H1 (cell line): ENCODE data around the gene WDR5. TPM values are rescaled to one million over a fixed set of nuclear protein-coding genes. Genes with fewer than 3 reads are reported as not detected.

ENCODE experiments used
- CTCF ChIA-PET: fragments of 300-600 bp; sonication (Branson Sonifier 250); formaldehyde crosslinking; loops from one replicate; lab custom pipeline; 2021; ENCODE audit not compliant: partially characterized antibody; lab: Charles Lee
- POLR2A ChIA-PET: fragments of 300-600 bp; sonication (Branson Sonifier 250); formaldehyde crosslinking; loops from one replicate; lab custom pipeline; 2021; ENCODE audit warnings: inconsistent platforms; ENCODE audit not compliant: partially characterized antibody; lab: Charles Lee
- DNase-seq, 2 experiments: peaks; one replicate each; pipeline versions ENCODE4 v3.0.0 to v3.0.0-alpha.2; 2010 to 2022; ENCODE audit warnings: low spot score in 2 of 2, low read depth in 1 of 2, mixed read lengths in 1 of 2
- FAIRE-seq: peaks from 2 replicates; lab custom pipeline; 2011; peaks lifted over from hg19 to GRCh38; lab: Jason Lieb, UNC
- H2AFZ ChIP-seq: 2 replicates; pipeline ENCODE4 v1.8.1; 2012; ENCODE audit warnings: low read length, inconsistent platforms
- H2AK5ac ChIP-seq: 2 replicates; pipeline ENCODE4 v1.6.1; 2013; ENCODE audit warnings: low read depth, low read length
- H2BK120ac ChIP-seq: replicated peaks from 2 replicates; pipeline ENCODE3; 2013; ENCODE audit warnings: low read depth, low read length, inconsistent platforms
- H2BK12ac ChIP-seq: 2 replicates; pipeline ENCODE4 v1.6.1; 2013; ENCODE audit warnings: low read depth, low read length
- H2BK15ac ChIP-seq: 2 replicates; pipeline ENCODE4 v1.6.1; 2013; ENCODE audit warnings: low read length
- H2BK20ac ChIP-seq: 2 replicates; pipeline ENCODE4 v1.6.1; 2013; ENCODE audit warnings: low read length
- H2BK5ac ChIP-seq: 2 replicates; pipeline ENCODE4 v1.6.1; 2013; ENCODE audit warnings: low read depth, low read length
- H3K14ac ChIP-seq: 2 replicates; pipeline ENCODE4 v1.6.1; 2013; ENCODE audit warnings: inconsistent platforms; ENCODE audit not compliant: insufficient read length
- H3K18ac ChIP-seq: 2 replicates; pipeline ENCODE4 v1.6.1; 2013; ENCODE audit warnings: low read length; ENCODE audit errors: extremely low read depth
- H3K23ac ChIP-seq: 2 replicates; pipeline ENCODE4 v1.6.1; 2013; ENCODE audit warnings: inconsistent platforms; ENCODE audit not compliant: insufficient read length
- H3K23me2 ChIP-seq: 2 replicates; pipeline ENCODE4 v1.6.1; 2013; ENCODE audit warnings: low read depth, low read length
- H3K27ac ChIP-seq: 2 replicates; pipeline ENCODE4 v1.6.1; 2011; ENCODE audit warnings: low read depth, low read length, inconsistent platforms
- H3K27me3 ChIP-seq, 4 experiments: replicated peaks in 1 of 4; 1 replicate in 1 of 4; 2 replicates in 3 of 4; pipeline versions ENCODE4 v1.6.1 to v1.8.1; 2011 to 2013; ENCODE audit warnings: low read length in 3 of 4, mild to moderate bottlenecking in 3 of 4, inconsistent platforms in 2 of 4, mixed read lengths in 2 of 4, moderate library complexity in 1 of 4; ENCODE audit not compliant: control insufficient read depth in 3 of 4, insufficient read depth in 3 of 4; ENCODE audit errors: extremely low read depth in 1 of 4
- H3K36me3 ChIP-seq, 4 experiments: 2 replicates each; pipeline versions ENCODE4 v1.6.1 to v1.8.1; 2011 to 2013; ENCODE audit warnings: mild to moderate bottlenecking in 4 of 4, low read length in 3 of 4, moderate library complexity in 2 of 4, control low read depth in 1 of 4, inconsistent platforms in 1 of 4; ENCODE audit not compliant: insufficient read depth in 4 of 4, control insufficient read depth in 2 of 4
- H3K4ac ChIP-seq: replicated peaks from 2 replicates; pipeline ENCODE3; 2013; ENCODE audit warnings: low read length, low read depth, mixed read lengths, inconsistent platforms; ENCODE audit not compliant: insufficient read length
- H3K4me1 ChIP-seq, 4 experiments: replicated peaks in 1 of 4; 1 replicate in 1 of 4; 2 replicates in 3 of 4; pipeline versions ENCODE4 v1.6.1 to v1.8.1; 2011 to 2013; ENCODE audit warnings: low read length in 3 of 4, inconsistent platforms in 2 of 4, mixed read lengths in 1 of 4; ENCODE audit not compliant: insufficient read depth in 4 of 4, control insufficient read depth in 3 of 4
- H3K4me2 ChIP-seq, 2 experiments: 2 replicates each; pipeline versions ENCODE4 v1.6.1 to v1.8.1; 2011 to 2013; ENCODE audit warnings: low read depth in 2 of 2, low read length in 2 of 2, control low read depth in 1 of 2, inconsistent platforms in 1 of 2, mild to moderate bottlenecking in 1 of 2; ENCODE audit not compliant: insufficient read depth in 1 of 2
- H3K4me3 ChIP-seq, 4 experiments: fragments of 200-600, 300-600 bp in 1 of 4; sonication (generic), shearing (Covaris generic), sonication (Bioruptor Twin) in 1 of 4; 2 replicates each; pipeline versions ENCODE4 v1.5.1 to v1.8.1; 2011 to 2016; ENCODE audit warnings: low read length in 4 of 4, low read depth in 3 of 4, control low read depth in 2 of 4, inconsistent platforms in 2 of 4, mild to moderate bottlenecking in 2 of 4, mixed read lengths in 1 of 4, moderate library complexity in 1 of 4; ENCODE audit not compliant: insufficient read depth in 2 of 4; ENCODE audit errors: extremely low read depth in 1 of 4
- H3K56ac ChIP-seq: replicated peaks from 2 replicates; pipeline ENCODE3; 2013; ENCODE audit warnings: low read depth, mild to moderate bottlenecking, mixed read lengths, low read length, inconsistent platforms; ENCODE audit not compliant: insufficient read length
- H3K79me1 ChIP-seq: 2 replicates; pipeline ENCODE4 v1.6.1; 2013; ENCODE audit warnings: low read depth, low read length, control low read depth
- H3K79me2 ChIP-seq, 2 experiments: 2 replicates each; pipeline versions ENCODE4 v1.6.1 to v1.8.1; 2012 to 2013; ENCODE audit warnings: low read length in 2 of 2, mild to moderate bottlenecking in 2 of 2, inconsistent platforms in 1 of 2; ENCODE audit not compliant: insufficient read depth in 2 of 2, control insufficient read depth in 1 of 2
- H3K9ac ChIP-seq, 4 experiments: replicated peaks in 1 of 4; 1 replicate in 1 of 4; 2 replicates in 3 of 4; pipeline versions ENCODE4 v1.6.1 to v1.8.1; 2011 to 2013; ENCODE audit warnings: low read depth in 3 of 4, low read length in 3 of 4, control low read depth in 2 of 4, mild to moderate bottlenecking in 2 of 4, moderate library complexity in 2 of 4, inconsistent platforms in 1 of 4; ENCODE audit errors: extremely low read depth in 1 of 4
- H3K9me3 ChIP-seq, 2 experiments: 2 replicates each; pipeline versions ENCODE4 v1.6.1 to v1.8.1; 2012 to 2013; ENCODE audit warnings: mild to moderate bottlenecking in 2 of 2, moderate library complexity in 2 of 2, control low read depth in 1 of 2, inconsistent platforms in 1 of 2, low read depth in 1 of 2, low read length in 1 of 2, mixed read lengths in 1 of 2; ENCODE audit not compliant: insufficient read depth in 2 of 2
- H4K20me1 ChIP-seq, 2 experiments: replicated peaks in 1 of 2; 2 replicates each; pipeline versions ENCODE3 to v1.8.1; 2011 to 2013; ENCODE audit warnings: inconsistent platforms in 2 of 2, low read length in 2 of 2, mild to moderate bottlenecking in 1 of 2; ENCODE audit not compliant: insufficient read depth in 2 of 2, control insufficient read depth in 1 of 2
- H4K5ac ChIP-seq: 2 replicates; pipeline ENCODE4 v1.6.1; 2013; ENCODE audit warnings: low read length, low read depth, mixed read lengths, inconsistent platforms; ENCODE audit not compliant: insufficient read length
- H4K8ac ChIP-seq: 2 replicates; pipeline ENCODE4 v1.8.0; 2013; ENCODE audit warnings: mild to moderate bottlenecking, moderate library complexity, low read length, inconsistent platforms; ENCODE audit not compliant: insufficient read depth; ENCODE audit errors: extremely low read depth
- H4K91ac ChIP-seq: replicated peaks from 2 replicates; pipeline ENCODE3; 2013; ENCODE audit warnings: low read length, mixed read lengths, inconsistent platforms; ENCODE audit not compliant: insufficient read length
- ASH2L ChIP-seq: fragments of 200-600, 300-600 bp; sonication (generic); IDR thresholded peaks from one replicate; pipeline ENCODE4 v1.7.1; 2017; ENCODE audit warnings: low read length
- CBX8 ChIP-seq: fragments of 300-800, 300-1000 bp; sonication (generic); IDR thresholded peaks from 2 replicates; pipeline ENCODE4 v1.7.1; 2016; ENCODE audit warnings: low read depth, low read length, borderline replicate concordance
- CHD1 ChIP-seq: IDR thresholded peaks from 2 replicates; pipeline ENCODE4 v1.6.1; 2012; ENCODE audit warnings: low read depth, low read length, improper control_type of control experiment
- EP300 ChIP-seq, 2 experiments: IDR thresholded peaks; 1 replicate in 1 of 2; 2 replicates in 1 of 2; pipeline ENCODE4 v1.6.1; 2011 to 2012; ENCODE audit warnings: low read depth in 2 of 2, low read length in 2 of 2, mild to moderate bottlenecking in 2 of 2, borderline replicate concordance in 1 of 2, inconsistent platforms in 1 of 2, moderate library complexity in 1 of 2
- EZH2 ChIP-seq: fragments of 200-600 bp; sonication (generic); IDR thresholded peaks from 2 replicates; pipeline ENCODE4 v1.7.1; 2012; ENCODE audit warnings: low read depth, mild to moderate bottlenecking, moderate library complexity, low read length, inconsistent platforms; ENCODE audit not compliant: severe bottlenecking
- GTF2F1 ChIP-seq: IDR thresholded peaks from 2 replicates; pipeline ENCODE4 v1.6.1; 2012; ENCODE audit warnings: low read depth, low read length, improper control_type of control experiment, borderline replicate concordance
- HDAC2 ChIP-seq, 2 experiments: fragments of 300-600 bp in 1 of 2; sonication (generic) in 1 of 2; IDR thresholded peaks; 2 replicates each; pipeline ENCODE4 v1.6.1; 2011 to 2012; ENCODE audit warnings: low read depth in 2 of 2, low read length in 2 of 2, mild to moderate bottlenecking in 2 of 2, moderate library complexity in 2 of 2, borderline replicate concordance in 1 of 2, inconsistent platforms in 1 of 2
- NRF1 ChIP-seq: IDR thresholded peaks from 2 replicates; pipeline ENCODE4 v1.6.1; 2011; ENCODE audit warnings: mild to moderate bottlenecking, low read depth, low read length, improper control_type of control experiment
- POLR2AphosphoS5 ChIP-seq: IDR thresholded peaks from 2 replicates; pipeline ENCODE4 v1.6.1; 2011; ENCODE audit warnings: low read depth, low read length
- RXRA ChIP-seq: IDR thresholded peaks from 2 replicates; pipeline ENCODE4 v1.6.1; 2011; ENCODE audit warnings: low read depth, mild to moderate bottlenecking, low read length, moderate library complexity; ENCODE audit not compliant: insufficient read depth
- SAP30 ChIP-seq: fragments of 300-600 bp; sonication (generic); IDR thresholded peaks from 2 replicates; pipeline ENCODE4 v1.7.1; 2012; ENCODE audit warnings: low read length, moderate library complexity, mild to moderate bottlenecking, inconsistent platforms; ENCODE audit not compliant: insufficient read depth, insufficient replicate concordance
- TAF1 ChIP-seq: IDR thresholded peaks from 2 replicates; pipeline ENCODE4 v1.6.1; 2011; ENCODE audit warnings: mild to moderate bottlenecking, low read depth, low read length
- WGBS, 2 experiments: shearing (Covaris generic) in 1 of 2; methylation state at CpG; one replicate each; pipeline versions ENCODE4 v1.1.6 to v1.1.7; 2013 to 2015; ENCODE audit warnings: low lambda C conversion rate in 2 of 2, mixed read lengths in 2 of 2, inconsistent platforms in 1 of 2, low coverage in 1 of 2, missing lambda C conversion rate in 1 of 2; ENCODE audit not compliant: insufficient replicate concordance in 2 of 2, insufficient coverage in 1 of 2, insufficient read length in 1 of 2; ENCODE audit errors: extremely low coverage in 1 of 2, missing lambda C conversion rate in 1 of 2; 5-methylcytosine and 5-hydroxymethylcytosine counted together
- polyA plus RNA-seq, 7 experiments: library from polyadenylated mRNA; depleted of rRNA in 3 of 7; stranded (reverse) in 5 of 7; unstranded in 2 of 7; fragments of >200 nt in 5 of 7; fragments of 200-250 nt in 2 of 7; gene quantifications; 1 replicate in 5 of 7; 2 replicates in 1 of 7; 4 replicates in 1 of 7; pipeline versions ENCODE4 v1.2.1 to v1.2.3, GENCODE V29; 2011 to 2013; ENCODE audit warnings: missing spikeins in 2 of 7, mixed read lengths in 2 of 7
- total RNA-seq: library from RNA; stranded (reverse); fragmentation: NEBNext Ultra II Directional; extraction: Animal tissue kit (Norgen Biotek cat#: 25700); gene quantifications from 2 replicates; pipeline ENCODE4 v1.2.1, GENCODE V29; 2021

Gene WDR5
- total and polyA plus RNA-seq, 2 of the 8 experiments (the other 6 are each of a cell fraction or from before 2014, with no cell fraction given) = 38.4 to 68.1 TPM

DNA sequence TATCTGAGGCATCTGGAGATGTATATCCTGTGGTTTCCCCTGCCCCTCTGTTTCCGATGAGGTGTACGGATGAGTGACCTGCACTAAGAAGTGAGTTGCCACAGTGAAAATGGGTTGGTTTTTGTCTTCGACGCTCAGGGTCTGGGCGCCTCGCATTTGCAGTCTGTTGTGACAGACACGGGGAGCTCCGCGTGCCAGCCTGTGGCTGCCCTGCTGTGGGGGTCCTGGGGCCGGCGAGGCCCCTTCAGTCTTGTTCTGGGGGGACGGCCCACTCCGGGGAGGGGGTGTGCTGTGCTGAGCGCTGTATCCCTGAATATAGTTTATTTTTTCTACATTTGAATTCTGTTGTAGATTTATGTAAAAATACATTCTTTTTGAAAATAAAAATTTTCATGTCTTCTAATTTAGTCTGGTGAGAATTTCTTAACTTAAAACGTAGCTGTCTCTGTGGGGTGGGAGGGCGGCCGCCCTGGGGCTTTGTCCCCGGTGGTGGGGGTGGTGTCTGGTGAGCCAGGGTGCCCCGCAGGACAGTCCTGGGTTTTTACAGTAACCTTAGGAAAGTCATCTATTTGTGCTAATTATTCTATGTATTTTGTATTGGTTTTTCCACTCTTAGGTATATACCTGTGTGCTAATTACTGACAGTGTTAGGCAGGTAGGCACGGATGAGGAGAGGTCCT is 23.8 kb downstream of the WDR5 start:
- WGBS, 2 experiments = 92% methylated on average over 20 of the region's 20 CpGs; no CpG with 5 or more reads in 1 of the 2 experiments
- Histone ChIP-seq H3K23ac (no peak overlapping the region), H3K79me2 (no peaks in the 10 kb centered on the region), H3K27me3 (no peaks in the 10 kb centered on the region), H2BK120ac (no peak overlapping the region), H4K5ac (no peak overlapping the region), H3K36me3 (peaks cover 18 to 43% (median 34%) of the 10 kb centered on the region in 4 experiments), H3K18ac (no peak overlapping the region), H2AK5ac (no peak overlapping the region), H3K4me2 (no peak overlapping the region), H2BK5ac (no peak overlapping the region), H4K8ac (no peak overlapping the region), H3K27ac (no peak overlapping the region), H3K4me3 (no peak overlapping the region), H2BK20ac (no peak overlapping the region), H4K20me1 (peaks cover 2 to 19% of the 10 kb centered on the region in 2 experiments), H3K4ac (no peak overlapping the region), H3K23me2 (peaks cover 6% of the 10 kb centered on the region; the same call in 1 of the 2 replicates), H3K4me1 (no peaks in the 10 kb centered on the region), H3K56ac (no peak overlapping the region), H3K9ac (no peak overlapping the region), H2BK15ac (no peak overlapping the region), H3K9me3 (no peaks in the 10 kb centered on the region; a peak in 1 of 4 replicates), H3K79me1 (no peaks in the 10 kb centered on the region; the same call in 1 of the 2 replicates), H2AFZ (no peak overlapping the region), H3K14ac (no peak overlapping the region), H4K91ac (no peak overlapping the region), H2BK12ac (no peak overlapping the region)
- ChIA-PET POLR2A (interaction anchor here (0.7 to 1.4 kb wide), 2 partner anchors 9 to 12 kb away, joined by 3 to 6 read pairs; no protein-coding TSS in a partner anchor), CTCF (interaction anchor here (1.0 to 2.4 kb wide), 8 partner anchors 15 to 290 kb away, joined by 3 to 6 read pairs (median 4); no protein-coding TSS in a partner anchor)
- no peak for DNase-seq
- FAIRE-seq = no peak
- TF ChIP-seq EP300 (IDR thresholded peaks at IDR 0.05; ENCODE audit: borderline replicate concordance in 1 of 2, low read depth in 2 of 2, low read length in 2 of 2) (no peak), NRF1 (no peak), TAF1 (no peak), CHD1 (no peak), ASH2L (no peak), SAP30 (no peak), EZH2 (no peak), HDAC2 (IDR thresholded peaks at IDR 0.05; ENCODE audit: borderline replicate concordance in 1 of 2, low read depth in 2 of 2, low read length in 2 of 2) (no peak), CBX8 (no peak), GTF2F1 (no peak), RXRA (no peak), POLR2AphosphoS5 (no peak)
